HG03025 (cell line): Measurements from ENCODE around the gene ZNF560.
A peak's percentile ranks its signal among the peaks of the same experiment; 100 is the strongest.

Experiments used
- ATAC-seq: cut with Tn5 transposase; IDR thresholded peaks from one replicate; pipeline ENCODE4 v1.9.1; 2021; ENCODE audit warnings: mild to moderate bottlenecking, moderate library complexity; ENCODE audit not compliant: unreplicated experiment, low FRiP score

ZNF560 gene

DNA sequence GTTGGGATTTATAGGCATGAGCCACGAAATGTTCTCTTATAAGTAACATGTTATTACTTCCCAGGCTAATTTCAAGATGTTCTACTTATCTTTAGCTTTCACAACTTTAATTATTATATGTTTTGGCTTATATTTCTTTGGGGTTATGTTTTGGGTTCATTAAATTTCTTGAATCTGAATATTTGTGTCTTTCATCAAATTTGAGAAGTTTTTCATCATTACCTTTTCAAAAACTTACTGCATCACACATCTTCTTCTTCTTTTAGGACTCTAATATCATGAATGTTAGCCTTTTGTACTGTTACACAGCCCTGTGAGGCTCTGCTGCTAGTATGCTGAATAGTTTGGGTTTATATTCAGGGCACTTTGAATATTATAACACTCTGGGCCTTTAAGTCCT lies 53.4 kb downstream of the ZNF560 start:
- ATAC-seq: no peak

DNA sequence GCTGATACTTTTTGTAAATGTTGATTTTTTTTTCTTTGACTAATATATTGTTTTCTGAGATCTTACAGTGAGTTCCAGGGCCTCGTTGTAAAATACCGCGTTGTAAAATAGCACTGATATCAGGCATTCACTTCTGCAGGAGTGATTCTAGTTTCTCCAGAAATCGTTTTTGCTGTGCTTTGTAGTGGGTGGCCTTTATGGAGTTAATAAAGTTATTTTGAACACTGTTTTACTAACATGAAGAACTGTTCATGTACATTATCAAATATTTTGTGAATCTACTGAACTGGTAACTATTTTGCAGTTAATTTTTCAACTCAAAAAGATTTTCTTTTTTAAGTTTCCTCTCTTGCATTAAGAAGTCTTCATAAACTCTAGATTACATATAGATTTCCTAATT lies 62.1 kb downstream of the ZNF560 start:
- ATAC-seq: no peak

DNA sequence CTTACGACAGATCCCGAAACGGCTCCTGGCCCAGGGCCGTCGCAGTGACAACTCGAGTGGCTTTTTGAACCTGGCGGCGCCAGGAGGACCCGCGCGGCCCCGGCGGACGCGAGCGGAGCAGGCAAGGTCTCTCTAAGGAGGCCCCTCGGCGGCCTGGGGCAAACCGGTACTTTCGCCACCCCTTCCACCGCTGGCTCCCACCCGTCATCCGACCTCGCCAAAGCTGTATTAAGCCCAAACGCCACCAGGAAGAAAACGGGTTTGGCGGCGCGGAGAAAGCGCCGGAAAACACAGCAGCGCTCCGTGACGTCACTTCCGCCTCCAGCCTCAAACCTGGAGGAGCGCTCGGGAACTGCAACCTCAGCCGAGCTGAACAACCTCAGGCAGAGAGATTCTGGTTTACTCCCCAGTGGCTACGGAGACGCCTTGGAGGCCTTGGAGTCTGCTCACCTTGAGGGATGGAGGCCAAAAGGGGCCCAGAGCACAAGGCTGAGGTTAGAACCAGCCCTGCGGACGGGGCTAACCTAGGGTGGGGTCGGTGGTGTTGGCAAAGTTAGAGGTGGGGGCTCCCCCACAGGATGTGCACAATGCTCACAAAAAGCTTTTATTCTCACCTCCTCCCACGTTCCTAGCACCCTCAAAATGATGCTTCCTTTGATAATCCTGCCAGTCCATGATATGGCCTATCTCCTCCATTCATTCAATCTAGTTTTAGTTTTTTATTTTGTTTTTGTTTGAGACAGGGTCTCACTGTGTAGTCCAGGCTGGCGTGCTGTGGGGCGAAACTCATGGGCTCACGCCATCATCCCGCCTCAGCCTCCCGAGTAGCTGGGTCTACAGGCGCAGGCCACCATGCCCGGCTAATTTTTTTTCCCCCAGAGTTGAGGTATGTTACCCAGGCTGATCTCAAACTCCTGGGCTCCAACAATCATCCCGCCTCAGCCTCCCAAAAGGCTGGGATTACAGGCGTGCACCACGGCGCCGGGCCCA lies 62.8 kb downstream of the ZNF560 start, which contains the start of gene ZNF266:
ZNF266 (minus strand) TSS at position 295 of the 990 bp plus-strand sequence. CDS start 15,484 bp downstream, outside the sequence.
- peak; percentile 90 for ATAC-seq

DNA sequence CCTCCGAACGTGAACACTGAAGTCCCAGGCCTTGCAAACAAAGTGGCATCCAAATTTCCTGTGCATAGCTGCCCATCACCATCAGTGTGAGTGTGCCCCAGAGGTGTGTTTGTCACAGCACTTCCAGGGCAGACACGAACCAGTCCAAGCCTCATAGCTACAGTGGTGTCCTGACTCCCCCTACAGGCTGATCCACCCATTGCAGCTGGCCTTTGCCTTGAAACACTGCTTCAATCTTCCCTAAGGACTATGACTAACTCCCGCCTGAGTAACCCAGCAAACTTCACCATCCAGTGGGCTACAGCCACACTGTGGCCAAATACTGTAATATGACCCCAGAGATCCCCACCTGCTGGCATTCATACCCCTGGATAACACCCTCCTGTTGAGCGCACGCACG lies 66.9 kb downstream of the ZNF560 start:
- ATAC-seq: no peak

- no peak for ATAC-seq
Measured at GRCh38 chr19:9430444-9430843, 68.0 kb downstream of the ZNF560 start.

- ATAC-seq: no peak
Measured at GRCh38 chr19:9427941-9428340, 70.5 kb downstream of the ZNF560 start.
